ENCODE results near the gene SMAD1.
"Not testable (repeated sequence)": the region's sequence is repeated elsewhere in the genome, so short reads cannot be mapped to it uniquely, and the experiment has no call there.

The SMAD1 gene

GRCh38 chr4:145589381-145589780, 107.7 kb downstream of the SMAD1 start:
- not testable (repeated sequence) for H3K4me3 ChIP-seq (ENCODE audit: low read depth, low read length); H3K27ac ChIP-seq (ENCODE audit: low read depth, low read length); H2BK120ac ChIP-seq (ENCODE audit: insufficient read depth, low read length, poor library complexity); H4K91ac ChIP-seq (ENCODE audit: low read depth, low read length); H4K12ac ChIP-seq (ENCODE audit: low read depth, low read length); H2BK5ac ChIP-seq (ENCODE audit: low read depth, low read length, poor library complexity); H3K9ac ChIP-seq (ENCODE audit: low read length); H3K4me2 ChIP-seq (ENCODE audit: low read length); H3K36me3 ChIP-seq (ENCODE audit: control insufficient read depth in 1 of 2, insufficient read depth in 2 of 2, low read length in 2 of 2); H3K27me3 ChIP-seq (ENCODE audit: insufficient read depth, low read length); H3K4ac ChIP-seq (ENCODE audit: low read depth, low read length); H3K14ac ChIP-seq (ENCODE audit: low read length); H3K9me3 ChIP-seq (ENCODE audit: insufficient read depth, low read depth, low read length); H4K8ac ChIP-seq (ENCODE audit: low read depth, low read length); H3K4me1 ChIP-seq (ENCODE audit: control insufficient read depth in 1 of 2, insufficient read depth in 2 of 2, low read length in 2 of 2); H2AFZ ChIP-seq (ENCODE audit: insufficient read depth, low read length, poor library complexity); H3K79me1 ChIP-seq (ENCODE audit: low read length); H3K79me2 ChIP-seq (ENCODE audit: control insufficient read depth, insufficient read depth, low read length, poor library complexity); H2BK12ac ChIP-seq (ENCODE audit: low read length); H3K18ac ChIP-seq (ENCODE audit: low read length); H3K23ac ChIP-seq (ENCODE audit: low read length); DNase-seq; H2AK5ac ChIP-seq (ENCODE audit: low read length)
- no CpG with 5 or more reads among the region's 2 CpGs for WGBS (ENCODE audit: extremely low coverage, insufficient coverage, insufficient read length)

GRCh38 chr4:145589916-145590702, 108.5 kb downstream of the SMAD1 start:
- Histone ChIP-seq H2AK5ac (ENCODE audit: low read length) (no peak overlapping the region), H3K18ac (ENCODE audit: low read length) (no peak overlapping the region), H3K4me3 (ENCODE audit: low read depth, low read length) (no peak overlapping the region), H3K14ac (ENCODE audit: low read length) (no peak overlapping the region), H3K23ac (ENCODE audit: low read length) (no peak overlapping the region), H2BK120ac (ENCODE audit: insufficient read depth, low read length, poor library complexity) (no peak overlapping the region), H2AFZ (ENCODE audit: insufficient read depth, low read length, poor library complexity) (no peak overlapping the region), H4K91ac (ENCODE audit: low read depth, low read length) (no peak overlapping the region), H4K12ac (ENCODE audit: low read depth, low read length) (no peak overlapping the region), H3K27me3 (ENCODE audit: insufficient read depth, low read length) (no peaks in the 10 kb centered on the region), H3K36me3 (ENCODE audit: control insufficient read depth in 1 of 2, insufficient read depth in 2 of 2, low read length in 2 of 2) (no peaks in the 10 kb centered on the region), H3K79me1 (ENCODE audit: low read length) (no peaks in the 10 kb centered on the region), H3K9ac (ENCODE audit: low read length) (no peak overlapping the region), H4K8ac (ENCODE audit: low read depth, low read length) (no peak overlapping the region), H2BK5ac (ENCODE audit: low read depth, low read length, poor library complexity) (no peak overlapping the region), H3K9me3 (ENCODE audit: insufficient read depth, low read depth, low read length) (no peaks in the 10 kb centered on the region), H3K4ac (ENCODE audit: low read depth, low read length) (no peak overlapping the region), H2BK12ac (ENCODE audit: low read length) (no peak overlapping the region), H3K79me2 (ENCODE audit: control insufficient read depth, insufficient read depth, low read length, poor library complexity) (no peaks in the 10 kb centered on the region), H3K4me2 (ENCODE audit: low read length) (no peak overlapping the region), H3K27ac (ENCODE audit: low read depth, low read length) (no peak overlapping the region), H3K4me1 (ENCODE audit: control insufficient read depth in 1 of 2, insufficient read depth in 2 of 2, low read length in 2 of 2) (no peaks in the 10 kb centered on the region)
- whole genome bisulfite sequencing (ENCODE audit: extremely low coverage, insufficient coverage, insufficient read length), result no CpG with 5 or more reads among the region's 3 CpGs
- no peak for DNase-seq

- H2BK12ac ChIP-seq (ENCODE audit: low read length), result no peak overlapping the region
- H4K8ac ChIP-seq (ENCODE audit: low read depth, low read length), result no peak overlapping the region
- H3K36me3 ChIP-seq (ENCODE audit: control insufficient read depth in 1 of 2, insufficient read depth in 2 of 2, low read length in 2 of 2), result no peaks in the 10 kb centered on the region
- H2BK5ac ChIP-seq (ENCODE audit: low read depth, low read length, poor library complexity), result no peak overlapping the region
- no peak overlapping the region for H2BK120ac ChIP-seq (ENCODE audit: insufficient read depth, low read length, poor library complexity)
- H3K4ac ChIP-seq (ENCODE audit: low read depth, low read length), result no peak overlapping the region
- H3K14ac ChIP-seq (ENCODE audit: low read length), result no peak overlapping the region
- H3K79me2 ChIP-seq (ENCODE audit: control insufficient read depth, insufficient read depth, low read length, poor library complexity), result no peaks in the 10 kb centered on the region
- no peak overlapping the region for H4K12ac ChIP-seq (ENCODE audit: low read depth, low read length)
- no peak overlapping the region for H4K91ac ChIP-seq (ENCODE audit: low read depth, low read length)
- H3K79me1 ChIP-seq (ENCODE audit: low read length), result no peaks in the 10 kb centered on the region
- no peaks in the 10 kb centered on the region for H3K27me3 ChIP-seq (ENCODE audit: insufficient read depth, low read length)
- no peak overlapping the region for H2AK5ac ChIP-seq (ENCODE audit: low read length)
- no peak overlapping the region for H3K9ac ChIP-seq (ENCODE audit: low read length)
- H3K23ac ChIP-seq (ENCODE audit: low read length), result no peak overlapping the region
- no peak overlapping the region for H3K18ac ChIP-seq (ENCODE audit: low read length)
- H2AFZ ChIP-seq (ENCODE audit: insufficient read depth, low read length, poor library complexity), result no peak overlapping the region
- H3K4me1 ChIP-seq (ENCODE audit: control insufficient read depth in 1 of 2, insufficient read depth in 2 of 2, low read length in 2 of 2), result no peaks in the 10 kb centered on the region
- no peak overlapping the region for H3K4me3 ChIP-seq (ENCODE audit: low read depth, low read length)
- H3K4me2 ChIP-seq (ENCODE audit: low read length), result no peak overlapping the region
- no CpG with 5 or more reads among the region's 4 CpGs for WGBS (ENCODE audit: extremely low coverage, insufficient coverage, insufficient read length)
- no peaks in the 10 kb centered on the region for H3K9me3 ChIP-seq (ENCODE audit: insufficient read depth, low read depth, low read length)
- no peak overlapping the region for H3K27ac ChIP-seq (ENCODE audit: low read depth, low read length)
- DNase-seq, result no peak
Measured at GRCh38 chr4:145602129-145602760, 120.6 kb downstream of the SMAD1 start.

GRCh38 chr4:145605941-145606340, 124.3 kb downstream of the SMAD1 start:
- Histone ChIP-seq H2BK120ac (ENCODE audit: insufficient read depth, low read length, poor library complexity) (no peak overlapping the region), H3K4me3 (ENCODE audit: low read depth, low read length) (no peak overlapping the region), H4K12ac (ENCODE audit: low read depth, low read length) (no peak overlapping the region), H3K4me2 (ENCODE audit: low read length) (no peak overlapping the region), H3K9ac (ENCODE audit: low read length) (no peak overlapping the region), H2BK5ac (ENCODE audit: low read depth, low read length, poor library complexity) (no peak overlapping the region), H4K91ac (ENCODE audit: low read depth, low read length) (no peak overlapping the region), H2AK5ac (ENCODE audit: low read length) (no peak overlapping the region), H3K4me1 (ENCODE audit: control insufficient read depth in 1 of 2, insufficient read depth in 2 of 2, low read length in 2 of 2) (no peaks in the 10 kb centered on the region), H3K9me3 (ENCODE audit: insufficient read depth, low read depth, low read length) (no peaks in the 10 kb centered on the region), H3K79me1 (ENCODE audit: low read length) (no peaks in the 10 kb centered on the region), H3K23ac (ENCODE audit: low read length) (no peak overlapping the region), H3K18ac (ENCODE audit: low read length) (no peak overlapping the region), H3K79me2 (ENCODE audit: control insufficient read depth, insufficient read depth, low read length, poor library complexity) (no peaks in the 10 kb centered on the region), H2BK12ac (ENCODE audit: low read length) (no peak overlapping the region), H2AFZ (ENCODE audit: insufficient read depth, low read length, poor library complexity) (no peak overlapping the region), H3K27me3 (ENCODE audit: insufficient read depth, low read length) (no peaks in the 10 kb centered on the region), H3K14ac (ENCODE audit: low read length) (no peak overlapping the region), H3K36me3 (ENCODE audit: control insufficient read depth in 1 of 2, insufficient read depth in 2 of 2, low read length in 2 of 2) (no peaks in the 10 kb centered on the region), H3K27ac (ENCODE audit: low read depth, low read length) (no peak overlapping the region), H4K8ac (ENCODE audit: low read depth, low read length) (no peak overlapping the region), H3K4ac (ENCODE audit: low read depth, low read length) (no peak overlapping the region)
- no peak for DNase-seq

All from trophoblast cell (in vitro differentiated cells and primary cell).